GM19455 (cell line): ENCODE measurements around the gene LAIR1.

Experiments used
- ATAC-seq: cut with Tn5 transposase; IDR thresholded peaks from one replicate; pipeline ENCODE4 v1.9.1; 2021; ENCODE audit not compliant: unreplicated experiment

Gene LAIR1

GRCh38 chr19:54319892-54320670 is 44.6 kb downstream of the LAIR1 start:
- no peak for ATAC-seq

- no peak for ATAC-seq
Observed at GRCh38 chr19:54319049-54319448, 45.7 kb downstream of the LAIR1 start.

- no peak for ATAC-seq
Observed at GRCh38 chr19:54317965-54318240, 46.8 kb downstream of the LAIR1 start.

DNA sequence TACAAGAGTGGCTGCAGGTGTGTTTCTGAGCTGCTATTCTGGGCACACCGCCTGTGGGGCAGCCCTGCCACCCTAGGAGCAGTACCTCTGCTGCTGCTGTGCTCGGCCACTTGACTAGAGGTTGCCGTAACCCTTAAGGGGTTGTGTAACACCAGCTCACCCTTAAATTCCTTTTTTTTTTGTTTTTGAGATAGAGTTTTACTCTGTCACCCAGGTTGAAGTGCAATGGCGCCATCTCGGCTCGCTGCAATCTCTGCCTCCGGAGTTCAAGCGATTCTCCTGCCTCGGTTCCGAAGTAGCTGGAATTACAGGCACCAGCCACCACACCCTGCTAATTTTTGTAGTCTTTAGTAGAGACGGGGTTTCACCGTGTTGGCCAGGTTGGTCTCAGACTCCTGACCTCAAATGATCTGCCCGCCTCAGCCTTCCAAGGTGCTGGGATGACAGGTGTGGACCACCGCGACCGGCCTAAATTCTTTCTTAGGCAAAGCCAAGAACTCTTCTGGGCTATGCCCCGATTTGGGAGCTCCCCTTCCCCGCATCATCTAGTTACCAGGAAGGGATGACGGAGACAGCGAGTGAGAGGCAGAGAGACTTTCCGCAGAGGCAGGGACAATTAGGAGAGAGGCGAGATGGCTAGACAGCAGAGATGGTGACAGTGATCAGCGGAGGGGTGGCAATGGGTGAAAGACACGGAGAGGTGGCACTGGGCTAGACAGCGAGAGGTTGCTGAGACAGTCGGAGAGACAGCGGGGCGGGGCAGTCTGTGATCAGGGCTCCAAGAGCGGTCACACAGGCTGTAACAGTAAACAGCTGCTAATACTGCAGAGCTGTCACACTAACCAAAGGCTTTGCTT is 47.4 kb downstream of the LAIR1 start:
- ATAC-seq: no peak

DNA sequence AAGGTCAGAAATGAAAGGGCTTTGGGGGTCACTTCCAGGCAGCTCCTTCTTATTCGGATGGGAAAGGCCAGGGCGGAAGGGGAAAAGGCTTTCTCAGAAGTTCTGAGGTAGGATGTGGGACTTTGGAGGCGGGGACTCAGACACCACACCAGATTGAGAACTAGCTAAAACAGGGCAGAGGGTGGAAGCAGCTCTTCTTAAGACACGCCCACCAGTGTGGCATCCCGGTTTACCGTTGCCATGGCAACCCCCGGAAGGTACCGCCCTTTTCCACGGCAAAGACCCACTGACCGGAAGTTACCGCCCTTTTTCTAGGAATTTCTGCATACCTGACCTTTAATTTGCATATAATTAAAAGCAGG is 48.0 kb downstream of the LAIR1 start:
- ATAC-seq: no peak

DNA sequence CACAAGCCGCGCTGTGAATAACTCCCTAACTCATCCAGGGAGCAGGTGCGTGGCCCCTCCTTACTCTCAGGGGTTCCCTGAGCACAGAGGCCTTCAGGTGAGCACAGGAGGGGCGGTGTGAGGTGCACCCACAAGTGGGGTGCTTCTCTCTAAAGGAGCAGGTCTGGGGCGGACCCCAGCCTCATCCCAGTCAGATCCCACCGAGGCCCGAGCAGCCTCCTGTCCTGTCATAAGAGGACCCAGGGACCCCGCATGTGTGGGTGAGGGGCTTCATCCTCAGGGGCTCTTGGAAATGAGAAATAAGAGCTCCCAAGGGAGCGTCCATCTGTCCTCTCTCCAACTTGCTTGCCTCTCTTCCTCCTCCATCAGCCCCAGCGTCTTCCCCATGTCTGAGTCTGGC is 48.8 kb downstream of the LAIR1 start:
- ATAC-seq: no peak

- no peak for ATAC-seq
Observed at GRCh38 chr19:54312436-54313377, 52.0 kb downstream of the LAIR1 start, which contains the start of gene LILRA5. Gene LILRA5, minus strand, starts transcription at chr19:54313166. Its CDS starts 147 bp downstream, at chr19:54313019.

DNA sequence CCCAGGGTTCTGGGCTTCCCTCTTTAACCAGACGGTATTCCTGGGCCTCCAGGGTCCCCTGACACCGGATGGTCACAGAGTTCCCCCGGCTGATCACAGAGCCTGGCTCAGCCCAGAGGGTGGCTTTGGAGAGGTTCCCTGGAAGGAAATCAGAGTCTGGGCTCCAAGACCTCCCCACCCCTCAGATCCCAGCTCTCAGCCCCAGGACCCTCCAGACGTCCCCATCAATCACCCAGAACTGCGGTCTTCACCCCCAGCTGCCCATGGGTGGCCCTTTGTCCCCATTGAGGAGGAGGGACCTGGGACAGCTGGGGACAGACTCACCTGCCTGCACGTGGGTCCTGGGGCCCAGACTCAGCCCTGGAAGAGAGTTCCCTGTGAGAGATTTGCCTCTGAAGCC is 52.7 kb downstream of the LAIR1 start:
- ATAC-seq: no peak

DNA sequence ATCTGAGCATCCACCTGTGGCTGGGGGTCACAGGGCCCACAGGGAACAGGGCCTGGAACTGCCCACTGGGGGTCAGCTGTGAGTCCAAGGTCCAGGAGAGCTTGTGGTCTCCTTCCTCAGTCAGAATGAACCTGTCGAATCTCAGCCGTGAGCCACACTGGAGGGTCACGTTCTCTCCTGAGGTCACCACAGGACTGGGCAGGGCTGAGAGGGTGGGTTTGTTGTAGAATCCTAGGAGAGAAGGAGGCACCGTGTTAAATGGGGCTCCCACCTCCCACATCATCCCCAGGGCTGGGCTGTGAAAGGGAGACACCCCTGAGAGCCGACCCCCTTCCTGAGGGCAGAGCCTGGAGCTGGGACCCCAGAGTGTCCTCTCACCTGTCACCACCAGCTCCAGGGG is 53.2 kb downstream of the LAIR1 start:
- ATAC-seq: no peak

DNA sequence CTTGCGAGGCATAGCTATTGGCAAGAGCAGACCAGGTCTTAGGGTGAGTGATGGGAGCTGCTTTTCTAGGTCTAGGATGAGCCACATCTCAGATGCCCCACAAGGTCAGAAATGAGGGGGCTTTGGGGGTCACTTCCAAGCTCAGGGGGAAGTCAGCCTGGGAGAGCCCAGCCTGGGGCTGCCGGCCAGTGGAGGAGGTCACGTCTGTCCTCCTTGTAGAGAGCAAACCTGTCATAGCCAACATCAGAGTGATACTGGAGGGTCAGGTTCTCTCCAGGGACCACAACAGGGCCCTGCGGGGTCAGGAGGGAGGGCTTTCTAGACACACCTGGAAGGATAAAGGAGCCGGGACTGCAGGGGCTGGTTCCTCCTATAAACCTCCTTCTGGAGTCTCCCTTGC is 54.2 kb downstream of the LAIR1 start:
- ATAC-seq: no peak

GRCh38 chr19:54309811-54310210 is 54.9 kb downstream of the LAIR1 start:
- ATAC-seq: no peak

DNA sequence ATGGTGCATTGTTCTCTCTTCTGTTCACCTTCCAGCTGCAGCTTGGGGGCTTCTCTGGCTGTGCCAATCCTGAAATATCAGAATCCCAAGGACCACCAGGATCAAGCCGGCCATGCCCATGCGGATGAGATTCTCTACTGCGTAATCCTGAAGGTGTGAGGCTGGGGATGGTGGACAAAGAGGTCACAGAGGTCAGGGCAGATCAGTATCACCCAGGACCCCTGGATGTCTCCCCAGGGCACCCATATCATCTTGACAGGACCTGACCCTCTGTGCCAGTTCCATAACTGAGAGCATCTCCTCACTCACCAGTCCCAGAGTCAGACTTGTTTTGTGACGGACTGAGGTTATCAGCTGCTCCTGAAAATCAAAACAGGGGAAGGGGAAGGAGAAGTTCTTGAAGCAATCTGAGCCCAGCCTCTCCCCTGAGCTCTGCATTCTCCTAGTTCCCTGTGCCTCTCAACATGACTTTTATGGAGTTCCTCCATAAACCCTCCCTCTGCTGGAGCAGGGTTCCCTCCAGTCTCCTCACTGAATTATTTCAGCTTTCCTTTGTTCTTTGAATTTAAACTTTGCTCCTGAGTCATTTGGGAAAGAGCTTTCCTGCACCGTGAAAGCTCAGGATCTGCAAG is 57.2 kb downstream of the LAIR1 start:
- ATAC-seq: no peak

GRCh38 chr19:54305141-54305540 is 59.6 kb downstream of the LAIR1 start:
- no peak for ATAC-seq

DNA sequence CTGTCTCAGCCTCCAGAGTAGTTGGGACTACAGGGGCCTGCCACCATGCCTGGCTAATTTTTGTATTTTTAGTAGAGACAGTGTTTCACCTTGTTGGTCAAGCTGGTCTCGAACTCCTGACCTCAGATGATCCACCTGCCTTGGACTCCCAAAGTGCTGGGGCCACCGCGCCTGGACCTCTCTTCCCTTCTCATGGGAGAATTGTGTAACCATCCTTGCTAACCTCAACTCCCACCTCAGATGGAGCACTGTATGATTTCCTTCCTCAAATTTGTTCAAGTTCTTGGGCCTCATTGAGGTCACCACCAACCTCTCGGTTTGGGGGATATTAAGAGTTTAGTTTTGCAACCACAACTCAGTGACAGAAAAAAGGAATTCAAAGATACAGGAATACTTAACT is 62.5 kb downstream of the LAIR1 start:
- ATAC-seq: no peak
